GM19468 (cell line): ENCODE results near the gene LDLR.
"Not testable (repeated sequence)": the region's sequence is repeated elsewhere in the genome, so short reads cannot be mapped to it uniquely, and the experiment has no call there.

Experiments
- ATAC-seq: cut with Tn5 transposase; IDR thresholded peaks from one replicate; pipeline ENCODE4 v1.9.1; 2021; ENCODE audit warnings: mild to moderate bottlenecking, moderate library complexity, moderate number of reproducible peaks; ENCODE audit not compliant: unreplicated experiment; ENCODE audit errors: extremely low read depth

LDLR gene

DNA sequence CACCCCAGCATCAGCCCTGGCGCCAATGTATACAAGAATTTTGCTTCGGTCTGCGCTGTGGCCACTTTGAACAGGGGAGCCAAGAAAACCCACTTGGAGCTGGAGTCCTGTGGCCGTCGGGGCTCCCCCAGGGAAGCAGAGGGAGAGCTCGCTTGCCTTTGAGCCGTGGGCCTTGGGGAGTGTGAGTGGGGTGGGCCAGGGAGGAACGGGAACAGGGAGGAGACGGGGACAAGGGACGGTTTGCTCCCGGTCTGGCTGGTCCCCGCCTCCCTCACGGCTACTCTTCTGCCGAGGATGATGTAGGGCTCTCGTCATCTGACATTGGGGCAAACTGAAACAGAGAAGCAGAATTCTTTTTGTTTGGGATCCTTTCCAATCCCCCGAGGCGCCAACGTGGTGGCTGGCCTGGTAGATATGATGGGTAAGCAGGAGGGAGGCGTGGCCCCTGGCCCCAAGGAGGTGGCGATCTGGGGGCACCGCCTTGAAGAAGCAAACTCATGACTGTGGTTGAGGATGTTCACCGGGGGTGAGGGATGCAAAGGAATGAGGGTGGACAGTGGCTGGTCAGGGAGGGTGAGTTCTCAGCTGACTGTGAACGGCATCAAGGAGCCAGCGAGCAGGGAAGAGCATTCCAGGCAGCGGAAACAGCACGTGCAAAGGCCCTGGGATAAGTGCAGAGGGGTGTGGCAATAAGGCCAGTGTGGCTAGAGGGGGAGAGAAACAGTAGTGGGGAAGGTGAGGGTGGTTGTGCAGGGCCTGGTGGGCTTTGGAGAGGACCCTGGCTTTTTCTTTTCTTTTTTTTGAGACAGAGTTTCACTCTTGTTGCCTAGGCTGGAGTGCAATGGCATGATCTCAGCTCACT, 77.2 kb downstream of the LDLR start:
- ATAC-seq = no peak

DNA sequence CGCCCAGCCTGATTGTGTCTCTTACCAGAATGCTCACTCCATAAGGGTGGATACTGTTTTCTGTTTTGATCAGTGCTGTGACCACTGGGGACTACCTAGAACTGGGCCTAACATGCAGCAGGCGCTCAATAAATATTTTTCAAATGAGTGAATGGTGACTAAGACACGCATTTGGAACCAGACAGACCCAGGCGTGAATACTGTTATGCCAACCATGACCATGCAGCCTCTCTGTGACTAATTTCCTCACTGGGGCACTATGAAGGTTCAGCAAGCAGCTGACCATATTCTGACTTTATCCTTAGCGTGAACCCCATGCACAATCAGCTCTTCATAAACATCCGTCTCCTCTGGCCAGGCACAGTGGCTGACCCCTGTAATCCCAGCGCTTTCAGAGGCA, 79.3 kb downstream of the LDLR start:
- no peak for ATAC-seq

DNA sequence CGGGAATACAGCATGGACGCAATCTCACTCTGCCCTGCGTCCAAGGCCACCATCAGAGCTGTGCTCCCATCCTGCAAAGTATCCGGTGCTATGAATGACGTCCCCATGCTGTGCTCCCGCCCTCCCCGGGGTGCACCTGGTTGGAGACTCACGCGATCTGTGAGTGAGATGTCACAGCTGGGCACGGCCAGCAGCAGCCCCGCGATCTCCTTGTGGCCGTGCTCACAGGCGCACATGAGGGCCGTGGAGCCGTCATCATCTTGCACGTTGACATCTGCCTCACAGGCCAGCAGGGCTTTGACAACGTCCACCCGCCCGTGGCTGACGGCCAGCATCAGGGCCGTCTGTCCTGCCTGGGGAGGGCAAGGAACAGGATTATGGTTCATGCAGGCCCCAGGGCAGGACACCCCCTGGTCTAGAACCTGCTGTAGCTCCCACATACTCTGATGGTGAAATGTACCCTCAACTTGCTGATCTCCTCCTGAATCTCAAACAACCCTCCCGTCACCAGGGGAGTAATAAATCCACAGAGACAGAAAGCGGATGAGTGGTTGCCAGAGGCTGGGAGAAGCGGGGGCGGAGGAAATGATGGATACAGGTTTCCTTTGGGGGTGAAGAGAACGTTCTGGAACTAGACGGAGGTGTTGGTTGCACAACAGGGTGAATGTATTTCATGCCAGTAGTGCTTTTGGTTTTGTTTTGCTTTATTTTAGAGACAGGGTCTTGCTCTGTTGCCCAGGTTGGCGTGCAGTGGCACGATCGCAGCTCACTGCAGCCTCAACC, 80.8 kb downstream of the LDLR start:
- ATAC-seq = no peak

DNA sequence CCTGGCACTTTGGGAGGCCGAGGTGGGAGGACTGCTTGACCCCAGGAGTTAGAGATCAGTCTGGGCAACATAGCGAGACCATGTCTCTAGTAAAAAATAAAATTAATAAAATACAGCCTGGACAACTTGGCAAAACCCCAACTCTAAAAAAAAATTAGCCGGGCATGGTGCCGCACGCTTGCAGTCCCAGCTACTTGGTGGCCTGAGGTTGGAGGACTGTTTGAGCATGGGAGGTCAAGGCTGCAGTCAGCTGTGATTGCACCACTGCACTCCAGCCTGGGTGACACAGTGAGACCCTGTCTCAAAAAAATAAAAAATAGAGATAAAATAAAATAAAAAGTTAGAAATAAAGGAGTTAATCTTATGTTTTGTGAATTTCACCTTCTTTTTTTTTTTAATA, 81.9 kb downstream of the LDLR start:
- ATAC-seq = no peak

DNA sequence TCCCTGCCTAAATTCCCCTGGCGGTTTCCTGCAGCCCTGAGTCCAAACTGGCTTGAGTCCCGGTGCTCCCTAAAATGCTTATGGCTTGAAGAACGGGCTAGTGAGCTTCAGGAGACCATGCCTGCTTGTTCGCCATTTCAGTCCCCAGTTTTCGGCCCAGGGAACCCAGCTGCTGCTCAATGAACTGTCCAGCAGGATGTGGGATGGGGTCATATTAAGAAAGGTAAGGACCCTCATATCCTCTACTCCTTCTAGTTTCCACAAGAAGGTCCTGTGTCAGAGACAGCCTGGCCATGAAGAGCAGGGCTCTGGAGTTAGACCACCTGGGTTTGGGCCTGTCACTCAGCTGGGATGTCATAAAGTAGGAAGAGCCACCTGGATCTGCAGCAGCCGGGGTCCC, 83.3 kb downstream of the LDLR start:
- no peak for ATAC-seq

DNA sequence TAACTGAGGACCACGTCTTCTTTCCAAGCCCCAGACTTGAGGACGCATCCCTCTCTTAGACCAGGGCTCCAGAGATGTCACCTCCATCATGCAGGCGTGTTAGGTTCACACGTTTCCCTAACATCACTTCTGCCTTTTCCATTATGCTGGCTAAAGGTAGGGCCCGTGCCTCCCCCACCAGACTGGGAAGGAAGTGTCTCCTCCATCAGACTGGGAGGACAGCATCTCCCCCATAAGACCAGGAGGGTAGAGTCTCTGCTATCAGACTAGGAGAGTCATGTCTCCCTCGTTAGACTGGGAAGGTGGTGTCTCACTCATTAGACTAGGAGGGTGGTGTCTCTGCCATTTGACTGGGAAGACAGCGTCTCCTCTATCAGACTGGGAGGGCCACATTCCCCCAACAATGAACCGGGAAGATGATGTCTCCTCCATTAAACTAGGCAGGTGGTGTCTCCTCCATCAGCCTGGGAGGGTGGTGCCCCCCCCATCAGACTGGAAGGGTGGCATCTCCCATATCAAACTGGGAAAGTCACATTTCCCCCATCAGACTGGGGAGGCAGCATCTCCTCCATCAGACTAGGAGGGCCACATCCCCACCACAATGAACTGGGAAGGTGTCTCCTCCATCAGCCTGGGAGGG, 84.4 kb downstream of the LDLR start:
- no peak for ATAC-seq

DNA sequence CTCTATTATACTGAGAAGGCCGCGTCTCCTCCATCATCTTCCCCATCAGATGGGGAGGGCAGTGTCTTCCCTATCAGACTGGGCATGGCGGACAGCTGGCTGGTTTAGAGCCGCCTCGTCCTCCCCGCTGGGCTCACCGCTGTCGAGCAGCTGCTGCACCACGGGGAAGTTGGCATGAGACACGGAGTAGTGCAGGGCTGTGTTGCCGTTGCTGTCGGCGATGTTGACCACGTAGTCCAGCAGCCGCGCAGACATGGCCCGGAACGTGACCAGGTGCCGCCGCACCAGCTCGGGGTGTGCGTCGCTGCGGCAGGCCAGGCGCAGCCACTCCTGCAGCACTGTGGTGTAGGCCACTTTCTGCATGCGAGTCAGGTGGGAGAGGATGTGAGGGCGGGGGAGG, 85.1 kb downstream of the LDLR start:
- ATAC-seq = no peak

DNA sequence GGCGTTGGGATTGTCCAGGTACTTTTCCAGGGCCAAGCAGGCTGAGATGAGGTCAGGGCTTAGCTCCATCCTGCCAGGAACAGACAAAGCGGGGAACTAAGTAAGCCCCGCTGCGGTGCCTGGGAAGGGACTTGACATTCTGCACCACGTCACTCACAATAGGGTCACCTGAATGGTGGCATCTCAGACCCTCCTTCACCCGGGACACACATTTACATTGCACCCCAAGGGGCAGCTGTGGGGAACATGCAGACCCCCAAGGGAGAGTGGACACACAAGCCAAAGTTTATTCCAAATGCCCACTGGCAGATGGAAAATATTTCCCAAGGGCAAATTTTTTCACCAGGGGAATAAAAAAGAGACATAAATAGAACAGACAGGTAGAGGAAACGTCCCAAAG, 86.7 kb downstream of the LDLR start:
- no peak for ATAC-seq

DNA sequence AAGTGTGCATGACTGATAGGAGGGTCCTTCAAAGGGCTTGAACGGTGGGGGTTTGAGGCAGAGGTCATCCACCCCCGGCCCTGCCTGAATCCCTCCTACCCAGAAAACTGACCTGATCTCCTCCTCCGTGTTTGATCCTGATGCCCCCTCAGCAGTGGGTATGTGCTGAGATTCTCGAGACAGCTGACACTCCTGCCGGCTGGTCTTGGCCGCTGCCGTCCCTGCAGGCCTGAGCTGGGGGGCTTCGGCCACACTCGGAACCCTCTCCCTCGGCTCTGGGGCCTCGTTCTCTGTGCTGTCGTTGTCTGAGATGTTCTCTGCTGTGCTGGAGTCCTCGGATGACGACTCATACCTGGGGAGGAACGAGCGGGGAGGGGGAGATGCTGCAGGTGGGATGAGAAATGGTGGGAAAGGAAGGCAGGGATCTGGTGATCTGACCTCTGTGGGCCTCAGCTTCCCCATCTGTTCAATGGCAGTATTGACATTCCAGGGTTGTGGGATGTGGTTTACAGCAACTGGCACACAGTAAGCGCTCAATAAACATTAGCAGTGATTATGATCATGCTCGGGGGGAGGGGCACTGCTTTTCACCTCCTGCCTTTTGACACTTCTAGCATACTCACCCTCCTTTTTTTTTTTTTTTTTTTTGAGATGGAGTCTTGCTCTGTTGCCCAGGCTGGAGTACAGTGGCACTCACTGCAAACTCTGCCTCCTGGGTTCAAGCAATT, 87.4 kb downstream of the LDLR start:
- ATAC-seq = no peak

DNA sequence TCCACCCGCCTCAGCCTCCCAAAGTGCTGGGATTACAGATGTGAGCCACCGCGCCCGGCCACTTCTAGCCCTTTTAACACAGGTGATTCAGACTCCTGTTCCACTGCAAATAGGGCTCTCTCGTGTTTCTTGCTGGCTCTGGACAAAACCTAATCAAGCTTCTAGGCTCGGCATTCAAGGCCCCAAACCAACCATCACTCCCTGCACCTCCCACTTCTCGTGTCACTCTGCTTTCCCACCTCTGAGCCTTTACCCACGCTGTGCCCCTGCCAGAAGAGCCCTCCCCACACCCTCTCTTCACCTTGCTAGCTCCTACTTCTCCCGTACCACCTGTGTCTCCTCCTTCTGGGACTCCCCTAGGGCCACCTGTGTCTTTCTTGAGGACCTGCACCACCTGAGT, 88.3 kb downstream of the LDLR start:
- ATAC-seq = no peak

DNA sequence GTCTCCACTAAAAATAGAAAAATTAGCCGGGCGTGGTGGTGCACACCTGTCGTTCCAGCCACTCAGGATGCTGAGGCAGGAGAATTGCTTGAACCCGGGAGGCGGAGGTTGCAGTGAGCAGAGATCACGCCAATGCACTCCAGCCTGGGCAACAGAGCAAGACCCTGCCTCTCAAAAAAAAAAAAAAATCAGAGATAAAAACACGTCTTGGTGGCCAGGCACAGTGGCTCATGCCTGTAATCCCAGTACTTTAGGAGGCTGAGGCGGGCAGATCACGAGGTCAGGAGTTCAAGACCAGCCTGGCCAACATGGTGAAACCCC, 89.8 kb downstream of the LDLR start:
- ATAC-seq = not testable (repeated sequence)

DNA sequence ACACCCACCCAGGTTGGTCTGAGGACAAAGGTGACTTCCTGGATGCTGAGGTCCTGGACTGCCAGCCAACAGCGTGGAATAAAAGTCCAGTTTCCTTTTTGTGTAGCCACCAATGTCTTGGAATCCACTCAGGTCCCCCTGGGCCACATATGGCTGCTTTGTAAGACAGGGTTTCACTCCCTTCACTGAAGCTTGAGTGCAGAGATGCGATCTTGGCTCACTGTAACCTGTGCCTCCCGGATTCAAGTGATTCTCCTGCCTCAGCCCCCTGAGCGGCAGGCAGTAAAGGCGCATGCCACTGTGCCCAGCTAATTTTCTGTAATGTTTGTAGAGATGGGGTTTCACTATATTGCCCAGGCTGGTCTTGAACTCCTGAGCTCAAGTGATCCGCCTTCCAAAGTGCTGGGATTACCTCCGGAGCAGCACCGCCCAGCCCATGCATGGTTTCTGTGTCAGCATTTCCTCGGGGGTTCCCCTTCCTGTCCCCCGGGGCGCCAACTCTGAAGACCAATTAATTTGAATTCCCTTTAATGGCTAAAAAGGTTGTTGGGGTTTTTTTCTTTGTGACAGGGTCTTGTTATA, 90.5 kb downstream of the LDLR start:
- no peak for ATAC-seq

DNA sequence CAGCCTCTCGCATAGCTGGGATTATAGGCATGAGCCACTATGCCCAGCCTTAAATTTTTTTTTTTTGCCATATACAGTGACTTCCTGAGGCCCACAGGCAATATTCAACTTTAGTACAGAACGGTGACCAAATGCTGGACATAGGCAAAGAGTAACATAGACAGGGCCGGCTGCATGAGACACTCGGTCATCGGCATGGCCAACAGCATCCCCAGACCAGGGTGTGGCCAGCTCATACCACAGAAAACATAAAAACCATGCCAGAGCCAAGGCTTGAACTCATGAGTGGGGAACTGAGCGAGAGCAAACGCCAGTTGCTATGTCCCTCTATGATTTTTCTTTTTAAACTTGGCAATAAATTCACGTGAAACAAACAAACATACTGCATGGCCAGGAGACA, 91.1 kb downstream of the LDLR start:
- ATAC-seq = no peak

DNA sequence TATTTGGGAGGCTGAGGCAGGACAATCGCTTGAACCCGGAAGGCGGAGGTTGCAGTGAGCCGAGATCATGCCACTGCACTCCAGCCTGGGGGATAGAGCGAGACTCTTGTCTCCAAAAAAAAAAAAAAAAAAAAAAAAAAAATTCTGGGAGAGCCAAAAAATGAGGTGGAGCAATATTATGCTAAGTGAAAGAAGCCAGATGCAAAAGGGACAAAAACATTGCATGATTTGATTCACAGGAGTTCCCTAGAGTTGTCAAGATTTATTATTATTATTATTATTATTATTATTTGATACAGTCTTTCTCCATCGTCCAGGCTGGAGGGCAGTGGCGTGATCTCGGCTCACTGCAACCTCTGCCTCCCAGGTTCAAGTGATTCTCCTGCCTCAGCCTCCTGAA, 91.7 kb downstream of the LDLR start:
- not testable (repeated sequence) for ATAC-seq

DNA sequence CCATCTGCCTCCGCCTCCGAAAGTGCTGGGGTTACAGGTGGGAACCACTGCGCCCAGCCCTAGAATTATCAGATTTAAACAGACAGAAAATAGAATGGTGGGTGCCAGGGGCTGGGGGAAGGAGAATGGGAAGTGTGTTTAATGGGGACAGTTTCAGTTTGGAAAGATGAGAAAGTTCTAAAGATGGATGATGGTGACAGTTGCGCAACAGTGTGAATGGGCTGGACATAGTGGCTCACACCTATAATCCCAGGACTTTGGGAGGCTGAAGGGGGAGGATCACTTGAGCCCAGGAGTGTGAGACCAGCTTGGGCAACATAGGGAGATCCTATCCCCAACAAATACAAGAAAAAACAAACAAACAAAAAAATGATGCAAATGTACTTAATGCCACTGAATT, 92.2 kb downstream of the LDLR start:
- ATAC-seq = no peak
